Measurements from ENCODE around the gene PRAMEF15. TPM values are rescaled to one million over a fixed set of nuclear protein-coding genes. Genes with fewer than 3 reads are reported as not detected.
A peak's percentile ranks its signal among the peaks of the same experiment; 100 is the strongest.
"Not testable (repeated sequence)": the region's sequence is repeated elsewhere in the genome, so short reads cannot be mapped to it uniquely, and the experiment has no call there.

The PRAMEF15 gene
- total RNA-seq (2021; ENCODE audit: unreplicated experiment) (not detected), Bru-seq, nascent RNA (not detected), BruChase-seq, experiment 1, labeled RNA remaining after a 6-hour chase (not detected), BruChase-seq, experiment 2, labeled RNA remaining after a 2-hour chase (not detected)
- polyA plus RNA-seq (2012) = not detected in 2 replicates
- long read RNA-seq = 0 reads

DNA sequence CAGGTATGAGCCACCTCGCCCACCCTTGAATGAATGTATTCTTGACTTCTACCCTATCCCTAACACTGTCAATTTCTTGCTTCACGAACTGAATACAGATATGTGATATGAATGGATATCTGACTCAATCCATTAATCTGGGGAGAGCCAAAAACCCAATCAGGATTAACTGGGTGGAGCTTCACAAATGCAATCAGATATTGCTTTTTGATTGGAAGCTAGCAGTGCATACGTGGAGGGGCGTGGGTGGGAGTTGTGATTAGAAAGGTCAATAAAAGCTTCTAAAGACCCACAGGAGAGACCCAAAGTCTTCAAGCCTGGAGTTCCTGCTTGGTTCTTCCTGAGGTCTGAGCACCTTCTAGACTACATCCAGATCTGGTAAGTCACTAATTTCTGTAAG lies at the start of gene PRAMEF15:
Gene PRAMEF15 (plus strand): TSS at position 301 of the 400 bp plus-strand sequence. CDS start 2,827 bp downstream, outside the sequence.
- H3K27me3 ChIP-seq (ENCODE audit: insufficient read depth, low read length); POLR2A ChIA-PET; intact Hi-C loops (cut with micrococcal nuclease); H3K36me3 ChIP-seq (ENCODE audit: control insufficient read depth in 1 of 2, insufficient read depth in 2 of 2, low read length in 2 of 2); CTCF ChIA-PET; H3K9ac ChIP-seq (ENCODE audit: low read length); H3K9me2 ChIP-seq (ENCODE audit: insufficient read depth); H3K4me2 ChIP-seq (ENCODE audit: low read length); RAD21 ChIA-PET (ENCODE audit: low non-redundant PET in 1 of 2, low total read pairs in 2 of 2, uncharacterized antibody in 2 of 2, unreplicated experiment in 2 of 2); H3K4me3 ChIP-seq (replicated peaks in 1 of 2; ENCODE audit: low read depth in 1 of 2, low read length in 2 of 2); H4K20me1 ChIP-seq (ENCODE audit: insufficient read depth); H3K27ac ChIP-seq (ENCODE audit: low read depth, low read length); DNase-seq (ENCODE audit: low read depth, low spot score); ATAC-seq; H3K79me2 ChIP-seq (ENCODE audit: insufficient read depth, low read length); H2AFZ ChIP-seq (ENCODE audit: low read depth, low read length, poor library complexity, severe bottlenecking); H3K9me3 ChIP-seq (ENCODE audit: control insufficient read depth in 1 of 2, insufficient read depth in 1 of 2, low read depth in 1 of 2, low read length in 2 of 2); H3K4me1 ChIP-seq (ENCODE audit: control insufficient read depth in 1 of 2, insufficient read depth in 2 of 2, low read length in 2 of 2); BruUV-seq (replicated peaks): not testable (repeated sequence)

DNA sequence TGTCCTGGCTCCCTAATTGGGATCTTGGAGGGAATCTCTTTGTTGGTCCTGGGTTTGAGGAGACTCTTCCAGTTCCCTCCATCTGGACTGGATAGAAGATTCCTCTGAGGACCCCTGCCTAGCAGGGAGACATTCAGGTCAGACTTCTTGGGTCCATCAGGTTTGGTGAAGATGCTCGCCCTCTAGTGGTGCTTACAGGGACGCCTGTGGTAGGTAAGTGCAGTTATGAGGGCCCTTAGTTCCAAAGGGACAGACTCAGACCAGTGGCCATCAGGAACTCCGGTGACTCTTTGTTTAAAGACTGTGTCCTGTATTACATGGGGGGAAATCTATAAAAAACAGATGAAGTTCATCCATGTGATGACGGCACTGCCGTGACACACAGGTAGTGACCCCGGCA lies 38.4 kb upstream of the PRAMEF15 start:
- H3K9ac ChIP-seq (ENCODE audit: low read length); CTCF ChIA-PET; DNase-seq (ENCODE audit: low read depth, low spot score); H3K36me3 ChIP-seq (ENCODE audit: control insufficient read depth in 1 of 2, insufficient read depth in 2 of 2, low read length in 2 of 2); H3K9me2 ChIP-seq (ENCODE audit: insufficient read depth); H3K4me3 ChIP-seq (replicated peaks in 1 of 2; ENCODE audit: low read depth in 1 of 2, low read length in 2 of 2); H3K4me2 ChIP-seq (ENCODE audit: low read length); H2AFZ ChIP-seq (ENCODE audit: low read depth, low read length, poor library complexity, severe bottlenecking); H3K27me3 ChIP-seq (ENCODE audit: insufficient read depth, low read length); RAD21 ChIA-PET (ENCODE audit: low non-redundant PET in 1 of 2, low total read pairs in 2 of 2, uncharacterized antibody in 2 of 2, unreplicated experiment in 2 of 2); BruUV-seq (replicated peaks); POLR2A ChIA-PET; H4K20me1 ChIP-seq (ENCODE audit: insufficient read depth); H3K79me2 ChIP-seq (ENCODE audit: insufficient read depth, low read length); intact Hi-C loops (cut with micrococcal nuclease); H3K9me3 ChIP-seq (ENCODE audit: control insufficient read depth in 1 of 2, insufficient read depth in 1 of 2, low read depth in 1 of 2, low read length in 2 of 2); H3K4me1 ChIP-seq (ENCODE audit: control insufficient read depth in 1 of 2, insufficient read depth in 2 of 2, low read length in 2 of 2); H3K27ac ChIP-seq (ENCODE audit: low read depth, low read length): not testable (repeated sequence)
- ATAC-seq = peak; percentile 92

DNA sequence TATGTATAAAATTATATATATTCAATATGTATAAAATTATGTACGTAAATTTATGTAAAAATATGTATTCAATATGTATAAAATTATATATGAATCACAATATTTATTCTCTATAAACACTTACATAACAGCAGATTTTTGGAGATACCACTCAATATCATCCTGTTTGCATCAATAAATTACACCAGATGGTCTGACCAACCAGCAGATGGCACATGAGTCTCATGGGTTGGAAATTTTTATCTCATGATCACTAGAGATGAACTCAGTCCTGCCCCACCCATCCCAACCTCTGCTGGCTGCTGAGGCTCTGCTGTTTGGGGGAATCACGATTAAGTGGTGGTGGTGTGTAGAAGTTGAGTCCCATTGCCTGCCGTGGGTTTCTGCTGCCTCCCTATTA lies 35.8 kb upstream of the PRAMEF15 start:
- POLR2A ChIA-PET; H2AFZ ChIP-seq (ENCODE audit: low read depth, low read length, poor library complexity, severe bottlenecking); H3K9ac ChIP-seq (ENCODE audit: low read length); BruUV-seq (replicated peaks); DNase-seq (ENCODE audit: low read depth, low spot score); H3K27ac ChIP-seq (ENCODE audit: low read depth, low read length); CTCF ChIA-PET; H3K9me3 ChIP-seq (ENCODE audit: control insufficient read depth in 1 of 2, insufficient read depth in 1 of 2, low read depth in 1 of 2, low read length in 2 of 2); H4K20me1 ChIP-seq (ENCODE audit: insufficient read depth); H3K79me2 ChIP-seq (ENCODE audit: insufficient read depth, low read length); intact Hi-C loops (cut with micrococcal nuclease); H3K9me2 ChIP-seq (ENCODE audit: insufficient read depth); RAD21 ChIA-PET (ENCODE audit: low non-redundant PET in 1 of 2, low total read pairs in 2 of 2, uncharacterized antibody in 2 of 2, unreplicated experiment in 2 of 2); H3K4me1 ChIP-seq (ENCODE audit: control insufficient read depth in 1 of 2, insufficient read depth in 2 of 2, low read length in 2 of 2); H3K27me3 ChIP-seq (ENCODE audit: insufficient read depth, low read length); H3K36me3 ChIP-seq (ENCODE audit: control insufficient read depth in 1 of 2, insufficient read depth in 2 of 2, low read length in 2 of 2); H3K4me2 ChIP-seq (ENCODE audit: low read length); H3K4me3 ChIP-seq (replicated peaks in 1 of 2; ENCODE audit: low read depth in 1 of 2, low read length in 2 of 2): not testable (repeated sequence)
- peak; percentile 55; the same call in 1 of the 2 replicates for ATAC-seq
- TF ChIP-seq, protein P1, sequence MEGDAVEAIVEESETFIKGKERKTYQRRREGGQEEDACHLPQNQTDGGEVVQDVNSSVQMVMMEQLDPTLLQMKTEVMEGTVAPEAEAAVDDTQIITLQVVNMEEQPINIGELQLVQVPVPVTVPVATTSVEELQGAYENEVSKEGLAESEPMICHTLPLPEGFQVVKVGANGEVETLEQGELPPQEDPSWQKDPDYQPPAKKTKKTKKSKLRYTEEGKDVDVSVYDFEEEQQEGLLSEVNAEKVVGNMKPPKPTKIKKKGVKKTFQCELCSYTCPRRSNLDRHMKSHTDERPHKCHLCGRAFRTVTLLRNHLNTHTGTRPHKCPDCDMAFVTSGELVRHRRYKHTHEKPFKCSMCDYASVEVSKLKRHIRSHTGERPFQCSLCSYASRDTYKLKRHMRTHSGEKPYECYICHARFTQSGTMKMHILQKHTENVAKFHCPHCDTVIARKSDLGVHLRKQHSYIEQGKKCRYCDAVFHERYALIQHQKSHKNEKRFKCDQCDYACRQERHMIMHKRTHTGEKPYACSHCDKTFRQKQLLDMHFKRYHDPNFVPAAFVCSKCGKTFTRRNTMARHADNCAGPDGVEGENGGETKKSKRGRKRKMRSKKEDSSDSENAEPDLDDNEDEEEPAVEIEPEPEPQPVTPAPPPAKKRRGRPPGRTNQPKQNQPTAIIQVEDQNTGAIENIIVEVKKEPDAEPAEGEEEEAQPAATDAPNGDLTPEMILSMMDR (IDR thresholded peaks at IDR 0.05 in 2 of 3, conservative IDR thresholded peaks at IDR 0.05 in 1 of 3; ENCODE audit: borderline replicate concordance in 1 of 3, insufficient read depth in 1 of 3, low read depth in 2 of 3, low read length in 2 of 3) = peak in 1 of 3 experiments; percentile 6; a peak in 1 of 6 replicates
- peak; percentile 18; the same call in 1 of the 2 replicates for TF ChIP-seq RAD21 (IDR thresholded peaks at IDR 0.05; ENCODE audit: low read depth)

DNA sequence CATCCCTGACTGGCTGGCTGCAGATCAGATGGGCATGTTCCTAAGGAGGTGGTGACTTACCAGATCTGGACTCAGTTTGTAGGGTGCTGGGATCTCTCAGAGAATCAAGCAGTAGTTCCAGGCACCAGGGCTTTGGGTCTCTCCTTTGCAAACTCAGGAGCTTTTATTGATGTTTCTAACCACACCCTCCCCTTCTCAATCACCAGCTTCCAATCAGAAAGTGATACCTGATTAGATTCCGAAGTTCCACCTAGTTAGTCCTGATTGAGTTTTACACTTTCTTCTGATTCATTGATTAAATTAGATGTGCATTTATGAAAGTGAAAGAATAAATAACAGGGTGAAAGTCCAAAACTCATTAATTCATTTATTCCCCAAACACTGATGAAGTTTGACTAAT lies 30.3 kb upstream of the PRAMEF15 start, which contains the start of gene PRAMEF8:
Gene PRAMEF8 (minus strand): TSS at position 101 of the 400 bp plus-strand sequence. CDS start 1,046 bp downstream, outside the sequence.
- intact Hi-C loops (cut with micrococcal nuclease) = not testable (repeated sequence)

More for the DNA sequence above, 30.3 kb upstream of the PRAMEF15 start, which contains the start of gene PRAMEF8:
- H4K20me1 ChIP-seq (ENCODE audit: insufficient read depth); H3K4me1 ChIP-seq (ENCODE audit: control insufficient read depth in 1 of 2, insufficient read depth in 2 of 2, low read length in 2 of 2); H3K9me3 ChIP-seq (ENCODE audit: control insufficient read depth in 1 of 2, insufficient read depth in 1 of 2, low read depth in 1 of 2, low read length in 2 of 2); H3K36me3 ChIP-seq (ENCODE audit: control insufficient read depth in 1 of 2, insufficient read depth in 2 of 2, low read length in 2 of 2); H3K79me2 ChIP-seq (ENCODE audit: insufficient read depth, low read length); DNase-seq (ENCODE audit: low read depth, low spot score); H3K4me2 ChIP-seq (ENCODE audit: low read length); H3K9ac ChIP-seq (ENCODE audit: low read length); CTCF ChIA-PET; H2AFZ ChIP-seq (ENCODE audit: low read depth, low read length, poor library complexity, severe bottlenecking); POLR2A ChIA-PET; H3K27ac ChIP-seq (ENCODE audit: low read depth, low read length); H3K27me3 ChIP-seq (ENCODE audit: insufficient read depth, low read length); BruUV-seq (replicated peaks); ATAC-seq; H3K9me2 ChIP-seq (ENCODE audit: insufficient read depth); H3K4me3 ChIP-seq (replicated peaks in 1 of 2; ENCODE audit: low read depth in 1 of 2, low read length in 2 of 2); RAD21 ChIA-PET (ENCODE audit: low non-redundant PET in 1 of 2, low total read pairs in 2 of 2, uncharacterized antibody in 2 of 2, unreplicated experiment in 2 of 2): not testable (repeated sequence)

All from HCT116 (cell line).